SK-N-SH treated with all-trans-retinoic acid at 6 μM for 48 hours (cell line): ENCODE data around the gene TRIP6.
"Not testable (repeated sequence)": the region's sequence is repeated elsewhere in the genome, so short reads cannot be mapped to it uniquely, and the experiment has no call there.

Experiments used
- ATAC-seq: fragments of 200-7000 bp; cut with Tn5 transposase; 3 replicates; pipeline ENCODE4 v1.9.1; 2020; ENCODE audit warnings: mild to moderate bottlenecking, moderate library complexity
- ARNTL ChIP-seq: fragments of 450-650 bp; formaldehyde crosslinking; IDR thresholded peaks from 2 replicates; pipeline ENCODE4 v1.5.0; 2020; ENCODE audit warnings: low read depth, mild to moderate bottlenecking, moderate library complexity, borderline replicate concordance
- BACH2 ChIP-seq: fragments of 250-450 bp; sonication (Bioruptor Pico); IDR thresholded peaks from 2 replicates; pipeline ENCODE4 v1.9.0; 2021; ENCODE audit warnings: mild to moderate bottlenecking, borderline replicate concordance
- CSDC2 ChIP-seq: fragments of 250-450 bp; sonication (Bioruptor Pico); IDR thresholded peaks from 2 replicates; pipeline ENCODE4 v1.5.0; 2020; ENCODE audit warnings: mild to moderate bottlenecking, moderate library complexity
- ISL1 ChIP-seq: fragments of 250-450 bp; sonication (Bioruptor Pico); IDR thresholded peaks from 2 replicates; pipeline ENCODE4 v2.1.2; 2022; ENCODE audit warnings: mild to moderate bottlenecking, moderate library complexity
- OSR1 ChIP-seq: fragments of 250-450 bp; sonication (Bioruptor Pico); IDR thresholded peaks from 2 replicates; pipeline ENCODE4 v1.8.0; 2022; ENCODE audit warnings: moderate library complexity, mild to moderate bottlenecking, inconsistent platforms
- RARB ChIP-seq: fragments of 250-450 bp; sonication (Bioruptor Pico); IDR thresholded peaks from 2 replicates; pipeline ENCODE4 v1.8.0; 2021; ENCODE audit warnings: mild to moderate bottlenecking, moderate library complexity
- SNAI2 ChIP-seq: fragments of 250-450 bp; sonication (Bioruptor Pico); IDR thresholded peaks from 2 replicates; pipeline ENCODE4 v1.5.0; 2020; ENCODE audit warnings: mild to moderate bottlenecking, moderate library complexity
- TCF4 ChIP-seq: fragments of 250-450 bp; sonication (Bioruptor Pico); IDR thresholded peaks from 2 replicates; pipeline ENCODE4 v1.8.0; 2021; ENCODE audit warnings: mild to moderate bottlenecking, moderate library complexity, borderline replicate concordance
- TOX ChIP-seq: fragments of 250-450 bp; sonication (Bioruptor Pico); IDR thresholded peaks from 2 replicates; pipeline ENCODE4 v1.8.0; 2021; ENCODE audit warnings: mild to moderate bottlenecking, moderate library complexity, borderline replicate concordance
- ZFP3 ChIP-seq: fragments of 250-450 bp; sonication (Bioruptor Pico); IDR thresholded peaks from 2 replicates; pipeline ENCODE4 v1.5.0; 2020; ENCODE audit warnings: mild to moderate bottlenecking, moderate library complexity
- ZFP30 ChIP-seq: fragments of 450-650 bp; formaldehyde crosslinking; IDR thresholded peaks from 2 replicates; pipeline ENCODE4 v1.5.0; 2022; ENCODE audit warnings: mild to moderate bottlenecking, moderate library complexity
- ZNF8 ChIP-seq: fragments of 450-650 bp; formaldehyde crosslinking; IDR thresholded peaks from 2 replicates; pipeline ENCODE4 v1.5.0; 2020; ENCODE audit warnings: mild to moderate bottlenecking, moderate library complexity
- TF ChIP-seq, protein P1 (sequence below): fragments of 250-450 bp; sonication (Bioruptor Pico); IDR thresholded peaks from 2 replicates; pipeline ENCODE4 v1.5.1; 2021; ENCODE audit warnings: mild to moderate bottlenecking, moderate library complexity
- TF ChIP-seq, protein P2 (sequence below): fragments of 250-450 bp; sonication (Bioruptor Pico); IDR thresholded peaks from 2 replicates; pipeline ENCODE4 v1.5.1; 2020; ENCODE audit warnings: low read depth, mild to moderate bottlenecking, moderate library complexity
- TF ChIP-seq, protein P3 (sequence below): fragments of 250-450 bp; sonication (Bioruptor Pico); IDR thresholded peaks from 2 replicates; pipeline ENCODE4 v1.8.0; 2020; ENCODE audit warnings: mild to moderate bottlenecking, moderate library complexity, borderline replicate concordance
- TF ChIP-seq, protein P4 (sequence below): fragments of 250-450 bp; sonication (Bioruptor Pico); IDR thresholded peaks from 2 replicates; pipeline ENCODE4 v1.8.0; 2021; ENCODE audit warnings: low read depth, mild to moderate bottlenecking, moderate library complexity, borderline replicate concordance

TRIP6 gene

DNA sequence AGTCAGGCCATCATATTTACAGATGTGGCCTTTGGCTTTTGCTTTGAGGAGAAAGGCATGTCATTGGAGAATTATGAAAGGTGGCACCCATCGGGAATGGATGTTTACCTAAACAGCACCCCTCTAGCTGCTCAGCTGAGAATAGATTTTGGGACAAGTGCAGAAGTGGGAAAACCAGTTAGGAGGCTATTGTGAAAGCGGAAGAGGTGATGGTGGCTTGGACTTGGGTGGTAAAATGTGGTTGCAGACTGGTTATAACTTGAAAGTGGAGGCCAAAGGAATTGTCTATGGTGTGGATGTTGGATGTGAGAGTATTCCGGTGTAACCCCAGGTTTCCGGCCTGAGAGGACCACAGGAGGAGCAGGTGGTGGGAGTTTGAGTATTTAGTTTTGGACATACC lies 19.8 kb upstream of the TRIP6 start:
- TF ChIP-seq ARNTL (CRISPR knock-in tag), result no peak
- no peak for TF ChIP-seq ZNF8 (CRISPR knock-in tag)
- TF ChIP-seq, protein P1, sequence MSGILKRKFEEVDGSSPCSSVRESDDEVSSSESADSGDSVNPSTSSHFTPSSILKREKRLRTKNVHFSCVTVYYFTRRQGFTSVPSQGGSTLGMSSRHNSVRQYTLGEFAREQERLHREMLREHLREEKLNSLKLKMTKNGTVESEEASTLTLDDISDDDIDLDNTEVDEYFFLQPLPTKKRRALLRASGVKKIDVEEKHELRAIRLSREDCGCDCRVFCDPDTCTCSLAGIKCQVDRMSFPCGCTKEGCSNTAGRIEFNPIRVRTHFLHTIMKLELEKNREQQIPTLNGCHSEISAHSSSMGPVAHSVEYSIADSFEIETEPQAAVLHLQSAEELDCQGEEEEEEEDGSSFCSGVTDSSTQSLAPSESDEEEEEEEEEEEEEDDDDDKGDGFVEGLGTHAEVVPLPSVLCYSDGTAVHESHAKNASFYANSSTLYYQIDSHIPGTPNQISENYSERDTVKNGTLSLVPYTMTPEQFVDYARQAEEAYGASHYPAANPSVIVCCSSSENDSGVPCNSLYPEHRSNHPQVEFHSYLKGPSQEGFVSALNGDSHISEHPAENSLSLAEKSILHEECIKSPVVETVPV (CRISPR knock-in tag), result no peak
- TF ChIP-seq ISL1 (CRISPR knock-in tag), result no peak
- TF ChIP-seq CSDC2 (CRISPR knock-in tag), result no peak
- TF ChIP-seq OSR1 (CRISPR knock-in tag), result no peak
- TF ChIP-seq, protein P2, sequence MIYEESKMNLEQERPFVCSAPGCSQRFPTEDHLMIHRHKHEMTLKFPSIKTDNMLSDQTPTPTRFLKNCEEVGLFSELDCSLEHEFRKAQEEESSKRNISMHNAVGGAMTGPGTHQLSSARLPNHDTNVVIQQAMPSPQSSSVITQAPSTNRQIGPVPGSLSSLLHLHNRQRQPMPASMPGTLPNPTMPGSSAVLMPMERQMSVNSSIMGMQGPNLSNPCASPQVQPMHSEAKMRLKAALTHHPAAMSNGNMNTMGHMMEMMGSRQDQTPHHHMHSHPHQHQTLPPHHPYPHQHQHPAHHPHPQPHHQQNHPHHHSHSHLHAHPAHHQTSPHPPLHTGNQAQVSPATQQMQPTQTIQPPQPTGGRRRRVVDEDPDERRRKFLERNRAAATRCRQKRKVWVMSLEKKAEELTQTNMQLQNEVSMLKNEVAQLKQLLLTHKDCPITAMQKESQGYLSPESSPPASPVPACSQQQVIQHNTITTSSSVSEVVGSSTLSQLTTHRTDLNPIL, result no peak
- no peak for TF ChIP-seq RARB (CRISPR knock-in tag)
- no peak for TF ChIP-seq BACH2 (CRISPR knock-in tag)
- TF ChIP-seq SNAI2, result no peak
- TF ChIP-seq, protein P3, sequence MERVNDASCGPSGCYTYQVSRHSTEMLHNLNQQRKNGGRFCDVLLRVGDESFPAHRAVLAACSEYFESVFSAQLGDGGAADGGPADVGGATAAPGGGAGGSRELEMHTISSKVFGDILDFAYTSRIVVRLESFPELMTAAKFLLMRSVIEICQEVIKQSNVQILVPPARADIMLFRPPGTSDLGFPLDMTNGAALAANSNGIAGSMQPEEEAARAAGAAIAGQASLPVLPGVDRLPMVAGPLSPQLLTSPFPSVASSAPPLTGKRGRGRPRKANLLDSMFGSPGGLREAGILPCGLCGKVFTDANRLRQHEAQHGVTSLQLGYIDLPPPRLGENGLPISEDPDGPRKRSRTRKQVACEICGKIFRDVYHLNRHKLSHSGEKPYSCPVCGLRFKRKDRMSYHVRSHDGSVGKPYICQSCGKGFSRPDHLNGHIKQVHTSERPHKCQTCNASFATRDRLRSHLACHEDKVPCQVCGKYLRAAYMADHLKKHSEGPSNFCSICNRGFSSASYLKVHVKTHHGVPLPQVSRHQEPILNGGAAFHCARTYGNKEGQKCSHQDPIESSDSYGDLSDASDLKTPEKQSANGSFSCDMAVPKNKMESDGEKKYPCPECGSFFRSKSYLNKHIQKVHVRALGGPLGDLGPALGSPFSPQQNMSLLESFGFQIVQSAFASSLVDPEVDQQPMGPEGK (CRISPR knock-in tag), result no peak
- TF ChIP-seq TOX (CRISPR knock-in tag), result no peak
- ATAC-seq, result no peak

DNA sequence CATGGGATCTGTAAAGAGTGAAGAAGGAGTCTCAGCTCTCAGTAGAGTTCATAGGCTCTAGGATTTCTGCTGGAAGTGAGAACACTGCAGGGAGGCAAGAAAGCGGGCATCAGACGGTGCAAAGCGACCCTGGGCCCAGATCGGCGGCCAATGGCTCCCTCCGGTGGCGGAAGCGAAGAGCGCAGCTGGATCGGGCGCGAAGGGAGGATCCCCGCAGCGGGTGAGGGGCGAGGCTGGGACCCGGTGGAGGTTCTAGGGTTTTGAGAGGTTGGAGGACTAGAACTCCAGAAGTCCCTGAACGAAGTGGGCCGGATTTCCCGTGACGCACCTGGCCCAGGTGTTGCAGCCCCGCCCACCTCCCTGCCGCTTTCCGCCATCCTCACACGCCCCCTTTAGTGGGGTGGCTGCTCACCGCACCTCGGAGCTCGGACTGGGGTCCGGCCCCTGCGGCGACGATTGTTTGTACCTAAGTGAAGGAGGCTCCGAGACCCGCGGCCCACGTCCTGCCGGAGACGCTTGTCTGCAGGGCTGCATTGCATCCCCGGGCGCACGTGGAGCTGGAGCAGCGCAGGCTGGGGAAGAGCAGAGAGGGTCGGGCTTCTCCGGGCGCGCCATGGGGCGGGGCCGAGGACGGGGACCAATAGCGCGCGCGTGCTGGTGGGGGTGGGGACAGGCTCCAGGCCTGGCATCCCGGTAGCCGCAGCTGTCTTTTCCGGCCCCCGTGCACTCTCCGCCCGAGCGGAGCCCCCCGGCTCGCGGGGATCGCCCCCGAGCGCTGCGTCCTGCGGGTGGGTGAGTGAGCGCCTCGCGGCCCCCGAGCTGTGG lies 14.9 kb upstream of the TRIP6 start, which contains the start of gene SLC12A9:
Gene SLC12A9, plus strand, starts transcription at position 666 of the 825 bp plus-strand sequence. CDS start 1,485 bp downstream, outside the sequence.
- ATAC-seq, result peak; percentile 100
- TF ChIP-seq ZFP3 (CRISPR knock-in tag), result 0 out of 2 replicates have a peak, but pooled peaks have one; percentile 35
- TF ChIP-seq, protein P1 (CRISPR knock-in tag), result no peak

DNA sequence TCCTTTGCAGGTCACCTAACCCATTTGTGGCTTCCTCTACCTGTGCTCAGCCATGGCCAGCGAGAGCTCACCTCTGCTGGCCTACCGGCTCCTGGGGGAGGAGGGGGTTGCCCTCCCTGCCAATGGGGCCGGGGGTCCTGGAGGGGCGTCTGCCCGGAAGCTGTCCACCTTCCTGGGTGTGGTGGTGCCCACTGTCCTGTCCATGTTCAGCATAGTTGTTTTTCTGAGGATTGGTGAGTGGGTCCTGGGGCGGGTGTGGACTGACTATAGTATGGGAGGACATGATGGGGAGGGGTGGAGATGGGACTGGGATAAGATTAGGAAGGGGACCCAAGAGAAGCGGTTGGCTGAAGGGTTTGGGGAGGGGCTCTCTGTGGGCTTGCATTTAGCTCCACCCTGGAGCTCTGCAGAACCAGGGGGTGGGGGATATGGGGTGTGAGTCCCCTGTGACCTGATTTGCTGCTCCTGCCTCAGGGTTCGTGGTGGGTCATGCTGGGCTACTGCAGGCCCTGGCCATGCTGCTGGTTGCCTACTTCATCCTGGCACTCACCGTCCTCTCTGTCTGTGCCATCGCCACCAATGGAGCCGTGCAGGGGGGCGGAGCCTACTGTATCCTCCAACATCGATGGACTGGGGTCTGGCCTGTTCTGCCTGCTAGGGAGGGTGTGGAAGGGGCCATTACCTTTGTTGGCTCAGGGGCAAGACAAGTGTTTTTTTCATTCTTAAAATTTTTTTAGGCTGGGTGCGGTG lies 12.9 kb upstream of the TRIP6 start:
- TF ChIP-seq, protein P1 (CRISPR knock-in tag), result no peak
- TF ChIP-seq, protein P4, sequence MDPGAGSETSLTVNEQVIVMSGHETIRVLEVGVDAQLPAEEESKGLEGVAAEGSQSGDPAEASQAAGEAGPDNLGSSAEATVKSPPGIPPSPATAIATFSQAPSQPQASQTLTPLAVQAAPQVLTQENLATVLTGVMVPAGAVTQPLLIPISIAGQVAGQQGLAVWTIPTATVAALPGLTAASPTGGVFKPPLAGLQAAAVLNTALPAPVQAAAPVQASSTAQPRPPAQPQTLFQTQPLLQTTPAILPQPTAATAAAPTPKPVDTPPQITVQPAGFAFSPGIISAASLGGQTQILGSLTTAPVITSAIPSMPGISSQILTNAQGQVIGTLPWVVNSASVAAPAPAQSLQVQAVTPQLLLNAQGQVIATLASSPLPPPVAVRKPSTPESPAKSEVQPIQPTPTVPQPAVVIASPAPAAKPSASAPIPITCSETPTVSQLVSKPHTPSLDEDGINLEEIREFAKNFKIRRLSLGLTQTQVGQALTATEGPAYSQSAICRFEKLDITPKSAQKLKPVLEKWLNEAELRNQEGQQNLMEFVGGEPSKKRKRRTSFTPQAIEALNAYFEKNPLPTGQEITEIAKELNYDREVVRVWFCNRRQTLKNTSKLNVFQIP, result no peak
- TF ChIP-seq BACH2 (CRISPR knock-in tag) (no peak), TCF4 (no peak), ZFP30 (no peak)
- ATAC-seq, result no peak

DNA sequence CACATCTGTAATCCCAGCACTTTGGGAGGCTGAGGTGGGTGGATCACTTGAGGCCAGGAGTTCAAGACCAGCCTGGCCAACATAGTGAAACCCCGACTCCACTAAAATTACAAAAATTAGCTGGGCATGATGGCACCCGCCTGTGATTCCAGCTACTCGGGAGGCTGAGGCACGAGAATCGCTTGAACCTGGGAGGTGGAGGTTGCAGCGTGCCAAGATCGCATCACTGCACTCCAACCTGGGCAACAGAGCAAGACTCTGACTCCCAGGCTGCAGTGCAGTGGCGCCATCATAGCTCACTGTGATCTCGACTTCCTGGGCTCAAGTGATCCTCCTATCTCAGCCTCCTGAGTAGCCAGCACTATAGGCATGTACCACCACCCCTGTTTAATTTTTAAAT lies 12.3 kb upstream of the TRIP6 start:
- not testable (repeated sequence) for ATAC-seq
